GM18951 (cell line): ENCODE measurements around the gene DLG1.
A peak's percentile ranks its signal among the peaks of the same experiment; 100 is the strongest.

Source experiments
- POLR2A ChIP-seq: IDR thresholded peaks from 4 replicates; pipeline ENCODE4 v1.6.1; 2011; ENCODE audit warnings: mild to moderate bottlenecking; ENCODE audit not compliant: insufficient read length, insufficient read depth; ENCODE audit errors: extremely low read depth
- in situ Hi-C: fragments of 300-500 bp; cut with MboI; formaldehyde crosslinking; loops from one replicate; pipeline ENCODE4 v1.12.0; 2022; ENCODE audit warnings: low sequenced_read_pairs, mixed read lengths, inconsistent platforms; ENCODE audit not compliant: unreplicated experiment

The DLG1 gene

GRCh38 chr3:197011780-197012539, 286.5 kb downstream of the DLG1 start:
- in situ Hi-C loops, result no loop called here
- TF ChIP-seq POLR2A, result no peak

- no peak for TF ChIP-seq POLR2A
- in situ Hi-C loops, result no loop called here
Observed at GRCh38 chr3:197010556-197011351, 287.7 kb downstream of the DLG1 start.

- TF ChIP-seq POLR2A, result no peak
- in situ Hi-C loops, result no loop called here
Observed at GRCh38 chr3:197009532-197010019, 288.8 kb downstream of the DLG1 start.

- no peak for TF ChIP-seq POLR2A
- in situ Hi-C loops, result no loop called here
Observed at GRCh38 chr3:197008436-197009209, 289.8 kb downstream of the DLG1 start.

GRCh38 chr3:197007953-197008352, 290.5 kb downstream of the DLG1 start:
- in situ Hi-C loops, result no loop called here
- TF ChIP-seq POLR2A, result no peak

- TF ChIP-seq POLR2A, result no peak
- in situ Hi-C loops, result no loop called here
Observed at GRCh38 chr3:197007296-197007940, 291.0 kb downstream of the DLG1 start.

- in situ Hi-C loops, result no loop called here
- no peak for TF ChIP-seq POLR2A
Observed at GRCh38 chr3:197006860-197007259, 291.6 kb downstream of the DLG1 start.

GRCh38 chr3:197006446-197006845, 292.0 kb downstream of the DLG1 start:
- in situ Hi-C loops, result no loop called here
- no peak for TF ChIP-seq POLR2A

GRCh38 chr3:197003461-197004385, 294.7 kb downstream of the DLG1 start:
- in situ Hi-C loops, result no loop called here
- no peak for TF ChIP-seq POLR2A

GRCh38 chr3:197002701-197003454, 295.5 kb downstream of the DLG1 start:
- in situ Hi-C loops, result no loop called here
- TF ChIP-seq POLR2A, result peak; percentile 57
